Measurements from ENCODE around the gene GIT1.

- TF ChIP-seq CTCF (IDR thresholded peaks at IDR 0.05 in 2 of 3, conservative IDR thresholded peaks at IDR 0.05 in 1 of 3; ENCODE audit: insufficient read depth in 2 of 3, low read depth in 1 of 3, low read length in 3 of 3) (no peak), ZNF512 (tag; IDR thresholded peaks at IDR 0.05) (no peak), ZZZ3 (IDR thresholded peaks at IDR 0.05) (no peak), HDAC6 (IDR thresholded peaks at IDR 0.05; ENCODE audit: low read depth, low read length) (no peak), PREB (CRISPR knock-in tag; IDR thresholded peaks at IDR 0.05) (no peak), ESRRA (IDR thresholded peaks at IDR 0.05; ENCODE audit: borderline replicate concordance, low read depth) (no peak), NFE2L1 (tag; IDR thresholded peaks at IDR 0.05; ENCODE audit: borderline replicate concordance, low read depth) (no peak), BCOR (IDR thresholded peaks at IDR 0.05) (no peak)
These were observed 22.8 kb downstream of the GIT1 start, which contains the start of gene ABHD15 for GRCh38 chr17:29566473-29567303.

All from K562 (cell line).